Measurements from ENCODE around the gene ICE2. TPM values are rescaled to one million over a fixed set of nuclear protein-coding genes. Genes with fewer than 3 reads are reported as not detected.
A peak's percentile ranks its signal among the peaks of the same experiment; 100 is the strongest.

ICE2 gene
- total RNA-seq, 3 donors from 2014 or later (not counting 1 experiment from before 2014, with no cell fraction given): 21.7 to 36.7 (median 32.9) TPM

- Mint-ChIP-seq H3K27ac (peak overlapping the region; percentile 53 to 93), H3K36me3 (no peaks in the 10 kb centered on the region), H3K9me3 (peaks cover 0 to 3% of the 10 kb centered on the region in 2 donors), H3K4me1 (peaks cover 48 to 57% of the 10 kb centered on the region in 2 donors), H3K4me3 (peak overlapping the region; percentile 84), H3K27me3 (ENCODE audit: low read depth in 2 of 2) (no peaks in the 10 kb centered on the region)
- no peak for TF ChIP-seq CTCF (IDR thresholded peaks at IDR 0.05)
- peak overlapping the region; percentile 65 for H3K4me3 ChIP-seq (ENCODE audit: low read length)
- peaks cover 30% of the 10 kb centered on the region for H3K4me1 ChIP-seq (ENCODE audit: control insufficient read depth, insufficient read depth, low read length)
- ATAC-seq (peak; percentile 26 to 52 (median 43)), DNase-seq (peak; percentile 27 to 63)
- intact Hi-C loops (cut with micrococcal nuclease): loop anchor here (5.0 kb wide), 2 partner anchors 185 to 445 kb away; no protein-coding TSS in a partner anchor
- H3K36me3 ChIP-seq (ENCODE audit: control insufficient read depth, insufficient read depth, low read length): no peaks in the 10 kb centered on the region
- no peaks in the 10 kb centered on the region for H3K9me3 ChIP-seq (ENCODE audit: control insufficient read depth, insufficient read depth, low read length)
- WGBS (ENCODE audit: insufficient coverage): 4% methylated on average over 33 of the region's 37 CpGs
- H3K27ac ChIP-seq (ENCODE audit: low read length): peak overlapping the region; percentile 71
- no peaks in the 10 kb centered on the region for H3K27me3 ChIP-seq (ENCODE audit: control insufficient read depth, insufficient read depth, low read length)
These were observed 81.8 kb downstream of the ICE2 start for GRCh38 chr15:60396958-60397771.

- ATAC-seq (no peak), DNase-seq (no peak)
- H3K36me3 ChIP-seq (ENCODE audit: control insufficient read depth, insufficient read depth, low read length): no peaks in the 10 kb centered on the region
- Mint-ChIP-seq H3K4me1 (peaks cover 52 to 61% of the 10 kb centered on the region in 2 donors), H3K27me3 (ENCODE audit: low read depth in 2 of 2) (no peaks in the 10 kb centered on the region), H3K36me3 (no peaks in the 10 kb centered on the region), H3K4me3 (peak overlapping the region; percentile 84), H3K9me3 (peaks cover 0 to 3% of the 10 kb centered on the region in 2 donors), H3K27ac (peak overlapping the region; percentile 53 to 93)
- peaks cover 30% of the 10 kb centered on the region for H3K4me1 ChIP-seq (ENCODE audit: control insufficient read depth, insufficient read depth, low read length)
- intact Hi-C loops (cut with micrococcal nuclease): loop anchor here (5.0 kb wide), 2 partner anchors 186 to 446 kb away; no protein-coding TSS in a partner anchor
- no peak overlapping the region for H3K27ac ChIP-seq (ENCODE audit: low read length)
- peak overlapping the region; percentile 65 for H3K4me3 ChIP-seq (ENCODE audit: low read length)
- 81% methylated on average over 5 of the region's 5 CpGs for WGBS (ENCODE audit: insufficient coverage)
- H3K27me3 ChIP-seq (ENCODE audit: control insufficient read depth, insufficient read depth, low read length): no peaks in the 10 kb centered on the region
- TF ChIP-seq CTCF (IDR thresholded peaks at IDR 0.05): no peak
- H3K9me3 ChIP-seq (ENCODE audit: control insufficient read depth, insufficient read depth, low read length): no peaks in the 10 kb centered on the region
These were observed 82.4 kb downstream of the ICE2 start for GRCh38 chr15:60396560-60396957.

- peak overlapping the region; percentile 84 for H3K4me3 Mint-ChIP-seq
- Histone ChIP-seq H3K4me1 (ENCODE audit: control insufficient read depth, insufficient read depth, low read length) (peaks cover 30% of the 10 kb centered on the region), H3K4me3 (ENCODE audit: low read length) (no peak overlapping the region), H3K27me3 (ENCODE audit: control insufficient read depth, insufficient read depth, low read length) (no peaks in the 10 kb centered on the region), H3K9me3 (ENCODE audit: control insufficient read depth, insufficient read depth, low read length) (no peaks in the 10 kb centered on the region), H3K36me3 (ENCODE audit: control insufficient read depth, insufficient read depth, low read length) (no peaks in the 10 kb centered on the region), H3K27ac (ENCODE audit: low read length) (no peak overlapping the region)
- peaks cover 54 to 66% of the 10 kb centered on the region in 2 donors for H3K4me1 Mint-ChIP-seq
- no peak for DNase-seq
- no peak for TF ChIP-seq CTCF (IDR thresholded peaks at IDR 0.05)
- H3K27ac Mint-ChIP-seq: peak overlapping the region; percentile 27 to 93
- no peak for ATAC-seq
- WGBS (ENCODE audit: insufficient coverage): 95% methylated on average over 12 of the region's 12 CpGs
- intact Hi-C loops (cut with micrococcal nuclease): loop anchor here (5.0 kb wide), 2 partner anchors 186 to 446 kb away; no protein-coding TSS in a partner anchor
- no peaks in the 10 kb centered on the region for H3K36me3 Mint-ChIP-seq
- H3K9me3 Mint-ChIP-seq: peaks cover 0 to 3% of the 10 kb centered on the region in 2 donors
- no peaks in the 10 kb centered on the region for H3K27me3 Mint-ChIP-seq (ENCODE audit: low read depth in 2 of 2)
These were observed 82.8 kb downstream of the ICE2 start for GRCh38 chr15:60396100-60396499.

Data from natural killer cell (primary cell).